ENCODE data around the gene DPP4.
"Not testable (repeated sequence)": the region's sequence is repeated elsewhere in the genome, so short reads cannot be mapped to it uniquely, and the experiment has no call there.

DNA sequence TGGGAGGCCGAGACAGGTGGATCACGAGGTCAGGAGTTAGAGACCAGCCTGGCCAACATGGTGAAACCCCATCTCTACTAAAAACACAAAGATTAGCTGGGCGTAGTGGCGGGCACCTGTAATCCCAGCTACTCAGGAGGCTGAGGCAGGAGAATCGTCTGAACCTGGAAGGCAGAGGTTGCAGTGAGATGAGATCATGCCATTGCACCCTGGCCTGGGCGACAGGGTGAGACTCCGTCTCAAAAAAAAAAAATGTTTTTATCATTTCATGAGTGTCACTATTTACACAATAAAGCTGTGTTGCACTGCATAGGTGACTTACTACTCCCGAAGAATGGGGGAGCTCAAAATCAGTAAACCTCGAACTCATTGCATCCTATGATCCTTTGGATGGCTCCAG lies 120.6 kb downstream of the DPP4 start:
- TF ChIP-seq, protein P1, sequence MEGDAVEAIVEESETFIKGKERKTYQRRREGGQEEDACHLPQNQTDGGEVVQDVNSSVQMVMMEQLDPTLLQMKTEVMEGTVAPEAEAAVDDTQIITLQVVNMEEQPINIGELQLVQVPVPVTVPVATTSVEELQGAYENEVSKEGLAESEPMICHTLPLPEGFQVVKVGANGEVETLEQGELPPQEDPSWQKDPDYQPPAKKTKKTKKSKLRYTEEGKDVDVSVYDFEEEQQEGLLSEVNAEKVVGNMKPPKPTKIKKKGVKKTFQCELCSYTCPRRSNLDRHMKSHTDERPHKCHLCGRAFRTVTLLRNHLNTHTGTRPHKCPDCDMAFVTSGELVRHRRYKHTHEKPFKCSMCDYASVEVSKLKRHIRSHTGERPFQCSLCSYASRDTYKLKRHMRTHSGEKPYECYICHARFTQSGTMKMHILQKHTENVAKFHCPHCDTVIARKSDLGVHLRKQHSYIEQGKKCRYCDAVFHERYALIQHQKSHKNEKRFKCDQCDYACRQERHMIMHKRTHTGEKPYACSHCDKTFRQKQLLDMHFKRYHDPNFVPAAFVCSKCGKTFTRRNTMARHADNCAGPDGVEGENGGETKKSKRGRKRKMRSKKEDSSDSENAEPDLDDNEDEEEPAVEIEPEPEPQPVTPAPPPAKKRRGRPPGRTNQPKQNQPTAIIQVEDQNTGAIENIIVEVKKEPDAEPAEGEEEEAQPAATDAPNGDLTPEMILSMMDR (IDR thresholded peaks at IDR 0.05) = not testable (repeated sequence)
- not testable (repeated sequence) for TF ChIP-seq POLR2A, POLR2AphosphoS5 (IDR thresholded peaks at IDR 0.05)
